Stimulated activated CD4-positive, alpha-beta T cell treated with anti-CD3 and anti-CD28 coated beads, Interleukin-1b, Interleukin-23, amount 100 ng/mL, for 24 hours (primary cell): ENCODE measurements around the gene IQCK.

Experiments used
- DNase-seq, 4 experiments: peaks; one replicate each; pipeline ENCODE4 v3.0.0-alpha.2; 2020; ENCODE audit warnings: low read depth in 4 of 4, low spot score in 1 of 4

Gene IQCK

GRCh38 chr16:19802612-19803011 lies 84.5 kb downstream of the IQCK start:
- no peak for DNase-seq

- peak in 1 of 4 experiments; percentile 2 for DNase-seq
Observed at GRCh38 chr16:19804538-19805323, 86.7 kb downstream of the IQCK start.

- no peak for DNase-seq
Observed at GRCh38 chr16:19805459-19806162, 87.5 kb downstream of the IQCK start.

- DNase-seq: no peak
Observed at GRCh38 chr16:19808061-19808641, 90.1 kb downstream of the IQCK start.

GRCh38 chr16:19809121-19809635 lies 91.1 kb downstream of the IQCK start:
- no peak for DNase-seq

GRCh38 chr16:19809693-19810092 lies 91.6 kb downstream of the IQCK start:
- no peak for DNase-seq

GRCh38 chr16:19810817-19811731 lies 93.0 kb downstream of the IQCK start:
- DNase-seq: no peak

- no peak for DNase-seq
Observed at GRCh38 chr16:19812986-19813385, 94.9 kb downstream of the IQCK start.

- no peak for DNase-seq
Observed at GRCh38 chr16:19815418-19815817, 97.3 kb downstream of the IQCK start.

GRCh38 chr16:19817122-19817521 lies 99.1 kb downstream of the IQCK start:
- DNase-seq: no peak

- no peak for DNase-seq
Observed at GRCh38 chr16:19817875-19818274, 99.8 kb downstream of the IQCK start.

GRCh38 chr16:19822533-19822932 lies 104.5 kb downstream of the IQCK start:
- no peak for DNase-seq

GRCh38 chr16:19823322-19823721 lies 105.3 kb downstream of the IQCK start:
- DNase-seq: no peak

- no peak for DNase-seq
Observed at GRCh38 chr16:19824216-19824615, 106.1 kb downstream of the IQCK start.

GRCh38 chr16:19829844-19830692 lies 112.0 kb downstream of the IQCK start:
- DNase-seq: no peak

GRCh38 chr16:19830902-19831560 lies 113.0 kb downstream of the IQCK start:
- no peak for DNase-seq

GRCh38 chr16:19831678-19832077 lies 113.6 kb downstream of the IQCK start:
- no peak for DNase-seq

GRCh38 chr16:19833176-19833575 lies 115.1 kb downstream of the IQCK start:
- DNase-seq: no peak

GRCh38 chr16:19833581-19833980 lies 115.5 kb downstream of the IQCK start:
- DNase-seq: no peak
